ENCODE data around the gene STAC2. TPM values are rescaled to one million over a fixed set of nuclear protein-coding genes. Genes with fewer than 3 reads are reported as not detected.

Gene STAC2
- total and polyA plus RNA-seq, 9 of the 15 experiments (the other 6 are each of a cell fraction or from before 2014, with no cell fraction given): not detected

DNA sequence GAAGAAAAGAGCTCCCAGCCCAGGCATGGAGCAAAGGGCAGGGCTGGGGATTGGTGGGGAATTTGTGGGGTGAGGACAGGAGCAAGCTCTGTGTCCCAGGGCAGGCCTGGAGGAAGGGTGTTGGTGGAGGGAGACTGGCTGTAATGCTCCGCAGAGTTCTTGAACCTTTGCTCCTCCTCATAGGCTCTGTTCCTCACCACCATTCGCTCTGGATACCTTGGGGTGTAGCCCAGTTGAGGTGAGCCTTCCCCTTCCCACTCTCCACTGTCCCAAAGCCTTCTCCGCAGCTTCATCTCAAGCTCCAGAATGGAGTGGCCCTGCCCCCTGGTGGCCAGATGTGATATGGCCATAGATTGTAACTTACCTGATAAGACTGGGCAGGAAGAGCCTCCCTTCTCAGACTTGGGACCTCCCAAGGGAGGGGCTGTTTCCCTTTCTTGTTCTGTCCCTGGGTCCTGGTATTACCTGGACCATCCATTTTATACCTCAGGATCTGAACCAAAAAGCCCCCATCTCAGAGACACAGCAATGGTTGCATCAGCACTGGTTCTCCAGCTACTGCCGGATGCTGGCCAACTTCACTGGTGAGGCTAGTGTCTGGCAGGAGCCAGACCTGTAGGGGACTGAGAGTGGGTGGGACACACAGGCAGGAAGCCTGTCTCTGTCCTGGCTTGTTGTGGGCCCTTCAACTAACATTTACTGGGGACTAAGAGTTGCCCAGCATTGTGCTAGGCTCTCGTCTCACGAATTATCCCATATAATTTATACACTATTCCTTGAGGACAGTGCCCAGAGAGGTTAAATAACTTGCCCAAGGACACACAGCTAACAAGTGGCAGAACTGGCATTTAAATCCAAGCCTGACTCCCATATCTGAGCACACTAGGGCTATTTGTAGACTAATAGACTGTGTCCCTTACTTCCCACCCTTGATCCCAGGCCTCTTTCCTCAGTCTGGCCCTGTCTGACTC is 19.1 kb upstream of the STAC2 start (continued):
- TF ChIP-seq YY1 (IDR thresholded peaks at IDR 0.05; ENCODE audit: borderline replicate concordance in 1 of 3, control insufficient read depth in 1 of 3, extremely low read depth in 1 of 3, insufficient read depth in 3 of 3, insufficient read length in 1 of 3, insufficient replicate concordance in 2 of 3, low read depth in 1 of 3, low read length in 2 of 3): no peak
- no peak for TF ChIP-seq ETV5 (CRISPR knock-in tag; IDR thresholded peaks at IDR 0.05; ENCODE audit: low read depth)
- no peak for TF ChIP-seq ZNF780A (CRISPR knock-in tag; IDR thresholded peaks at IDR 0.05)
- TF ChIP-seq ATF1 (CRISPR knock-in tag; IDR thresholded peaks at IDR 0.05): no peak
- TF ChIP-seq ATF1 (tag; IDR thresholded peaks at IDR 0.05): no peak
- TF ChIP-seq NCOA1 (IDR thresholded peaks at IDR 0.05; ENCODE audit: low read depth): no peak
- no peak for TF ChIP-seq ZZZ3 (IDR thresholded peaks at IDR 0.05)
- TF ChIP-seq, protein P1, sequence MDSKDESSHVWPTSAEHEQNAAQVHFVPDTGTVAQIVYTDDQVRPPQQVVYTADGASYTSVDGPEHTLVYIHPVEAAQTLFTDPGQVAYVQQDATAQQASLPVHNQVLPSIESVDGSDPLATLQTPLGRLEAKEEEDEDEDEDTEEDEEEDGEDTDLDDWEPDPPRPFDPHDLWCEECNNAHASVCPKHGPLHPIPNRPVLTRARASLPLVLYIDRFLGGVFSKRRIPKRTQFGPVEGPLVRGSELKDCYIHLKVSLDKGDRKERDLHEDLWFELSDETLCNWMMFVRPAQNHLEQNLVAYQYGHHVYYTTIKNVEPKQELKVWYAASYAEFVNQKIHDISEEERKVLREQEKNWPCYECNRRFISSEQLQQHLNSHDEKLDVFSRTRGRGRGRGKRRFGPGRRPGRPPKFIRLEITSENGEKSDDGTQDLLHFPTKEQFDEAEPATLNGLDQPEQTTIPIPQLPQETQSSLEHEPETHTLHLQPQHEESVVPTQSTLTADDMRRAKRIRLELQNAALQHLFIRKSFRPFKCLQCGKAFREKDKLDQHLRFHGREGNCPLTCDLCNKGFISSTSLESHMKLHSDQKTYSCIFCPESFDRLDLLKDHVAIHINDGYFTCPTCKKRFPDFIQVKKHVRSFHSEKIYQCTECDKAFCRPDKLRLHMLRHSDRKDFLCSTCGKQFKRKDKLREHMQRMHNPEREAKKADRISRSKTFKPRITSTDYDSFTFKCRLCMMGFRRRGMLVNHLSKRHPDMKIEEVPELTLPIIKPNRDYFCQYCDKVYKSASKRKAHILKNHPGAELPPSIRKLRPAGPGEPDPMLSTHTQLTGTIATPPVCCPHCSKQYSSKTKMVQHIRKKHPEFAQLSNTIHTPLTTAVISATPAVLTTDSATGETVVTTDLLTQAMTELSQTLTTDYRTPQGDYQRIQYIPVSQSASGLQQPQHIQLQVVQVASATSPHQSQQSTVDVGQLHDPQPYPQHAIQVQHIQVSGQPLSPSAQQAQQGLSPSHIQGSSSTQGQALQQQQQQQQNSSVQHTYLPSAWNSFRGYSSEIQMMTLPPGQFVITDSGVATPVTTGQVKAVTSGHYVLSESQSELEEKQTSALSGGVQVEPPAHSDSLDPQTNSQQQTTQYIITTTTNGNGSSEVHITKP (IDR thresholded peaks at IDR 0.05; ENCODE audit: partially characterized antibody): peak; percentile 72
- TF ChIP-seq, protein P2, sequence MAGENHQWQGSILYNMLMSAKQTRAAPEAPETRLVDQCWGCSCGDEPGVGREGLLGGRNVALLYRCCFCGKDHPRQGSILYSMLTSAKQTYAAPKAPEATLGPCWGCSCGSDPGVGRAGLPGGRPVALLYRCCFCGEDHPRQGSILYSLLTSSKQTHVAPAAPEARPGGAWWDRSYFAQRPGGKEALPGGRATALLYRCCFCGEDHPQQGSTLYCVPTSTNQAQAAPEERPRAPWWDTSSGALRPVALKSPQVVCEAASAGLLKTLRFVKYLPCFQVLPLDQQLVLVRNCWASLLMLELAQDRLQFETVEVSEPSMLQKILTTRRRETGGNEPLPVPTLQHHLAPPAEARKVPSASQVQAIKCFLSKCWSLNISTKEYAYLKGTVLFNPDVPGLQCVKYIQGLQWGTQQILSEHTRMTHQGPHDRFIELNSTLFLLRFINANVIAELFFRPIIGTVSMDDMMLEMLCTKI (IDR thresholded peaks at IDR 0.05; ENCODE audit: partially characterized antibody): no peak
- no peak for TF ChIP-seq C11orf30 (IDR thresholded peaks at IDR 0.05; ENCODE audit: low read depth)
- TF ChIP-seq BRF1 (IDR thresholded peaks at IDR 0.05; ENCODE audit: borderline replicate concordance, extremely low read depth, insufficient read length): no peak
- TF ChIP-seq ZNF324 (CRISPR knock-in tag; IDR thresholded peaks at IDR 0.05): no peak
- TF ChIP-seq ZNF384 (IDR thresholded peaks at IDR 0.05; ENCODE audit: low read depth, low read length): no peak
- TF ChIP-seq, protein P3, sequence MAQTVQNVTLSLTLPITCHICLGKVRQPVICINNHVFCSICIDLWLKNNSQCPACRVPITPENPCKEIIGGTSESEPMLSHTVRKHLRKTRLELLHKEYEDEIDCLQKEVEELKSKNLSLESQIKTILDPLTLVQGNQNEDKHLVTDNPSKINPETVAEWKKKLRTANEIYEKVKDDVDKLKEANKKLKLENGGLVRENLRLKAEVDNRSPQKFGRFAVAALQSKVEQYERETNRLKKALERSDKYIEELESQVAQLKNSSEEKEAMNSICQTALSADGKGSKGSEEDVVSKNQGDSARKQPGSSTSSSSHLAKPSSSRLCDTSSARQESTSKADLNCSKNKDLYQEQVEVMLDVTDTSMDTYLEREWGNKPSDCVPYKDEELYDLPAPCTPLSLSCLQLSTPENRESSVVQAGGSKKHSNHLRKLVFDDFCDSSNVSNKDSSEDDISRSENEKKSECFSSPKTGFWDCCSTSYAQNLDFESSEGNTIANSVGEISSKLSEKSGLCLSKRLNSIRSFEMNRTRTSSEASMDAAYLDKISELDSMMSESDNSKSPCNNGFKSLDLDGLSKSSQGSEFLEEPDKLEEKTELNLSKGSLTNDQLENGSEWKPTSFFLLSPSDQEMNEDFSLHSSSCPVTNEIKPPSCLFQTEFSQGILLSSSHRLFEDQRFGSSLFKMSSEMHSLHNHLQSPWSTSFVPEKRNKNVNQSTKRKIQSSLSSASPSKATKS (CRISPR knock-in tag; IDR thresholded peaks at IDR 0.05): no peak
- TF ChIP-seq RFX1 (IDR thresholded peaks at IDR 0.05): no peak
- TF ChIP-seq, protein P4, sequence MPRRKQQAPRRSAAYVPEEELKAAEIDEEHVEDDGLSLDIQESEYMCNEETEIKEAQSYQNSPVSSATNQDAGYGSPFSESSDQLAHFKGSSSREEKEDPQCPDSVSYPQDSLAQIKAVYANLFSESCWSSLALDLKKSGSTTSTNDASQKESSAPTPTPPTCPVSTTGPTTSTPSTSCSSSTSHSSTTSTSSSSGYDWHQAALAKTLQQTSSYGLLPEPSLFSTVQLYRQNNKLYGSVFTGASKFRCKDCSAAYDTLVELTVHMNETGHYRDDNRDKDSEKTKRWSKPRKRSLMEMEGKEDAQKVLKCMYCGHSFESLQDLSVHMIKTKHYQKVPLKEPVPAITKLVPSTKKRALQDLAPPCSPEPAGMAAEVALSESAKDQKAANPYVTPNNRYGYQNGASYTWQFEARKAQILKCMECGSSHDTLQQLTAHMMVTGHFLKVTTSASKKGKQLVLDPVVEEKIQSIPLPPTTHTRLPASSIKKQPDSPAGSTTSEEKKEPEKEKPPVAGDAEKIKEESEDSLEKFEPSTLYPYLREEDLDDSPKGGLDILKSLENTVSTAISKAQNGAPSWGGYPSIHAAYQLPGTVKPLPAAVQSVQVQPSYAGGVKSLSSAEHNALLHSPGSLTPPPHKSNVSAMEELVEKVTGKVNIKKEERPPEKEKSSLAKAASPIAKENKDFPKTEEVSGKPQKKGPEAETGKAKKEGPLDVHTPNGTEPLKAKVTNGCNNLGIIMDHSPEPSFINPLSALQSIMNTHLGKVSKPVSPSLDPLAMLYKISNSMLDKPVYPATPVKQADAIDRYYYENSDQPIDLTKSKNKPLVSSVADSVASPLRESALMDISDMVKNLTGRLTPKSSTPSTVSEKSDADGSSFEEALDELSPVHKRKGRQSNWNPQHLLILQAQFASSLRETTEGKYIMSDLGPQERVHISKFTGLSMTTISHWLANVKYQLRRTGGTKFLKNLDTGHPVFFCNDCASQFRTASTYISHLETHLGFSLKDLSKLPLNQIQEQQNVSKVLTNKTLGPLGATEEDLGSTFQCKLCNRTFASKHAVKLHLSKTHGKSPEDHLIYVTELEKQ (CRISPR knock-in tag; IDR thresholded peaks at IDR 0.05): no peak

All from K562 (cell line).